Measurements from ENCODE around the gene SHMT2.

The SHMT2 gene

DNA sequence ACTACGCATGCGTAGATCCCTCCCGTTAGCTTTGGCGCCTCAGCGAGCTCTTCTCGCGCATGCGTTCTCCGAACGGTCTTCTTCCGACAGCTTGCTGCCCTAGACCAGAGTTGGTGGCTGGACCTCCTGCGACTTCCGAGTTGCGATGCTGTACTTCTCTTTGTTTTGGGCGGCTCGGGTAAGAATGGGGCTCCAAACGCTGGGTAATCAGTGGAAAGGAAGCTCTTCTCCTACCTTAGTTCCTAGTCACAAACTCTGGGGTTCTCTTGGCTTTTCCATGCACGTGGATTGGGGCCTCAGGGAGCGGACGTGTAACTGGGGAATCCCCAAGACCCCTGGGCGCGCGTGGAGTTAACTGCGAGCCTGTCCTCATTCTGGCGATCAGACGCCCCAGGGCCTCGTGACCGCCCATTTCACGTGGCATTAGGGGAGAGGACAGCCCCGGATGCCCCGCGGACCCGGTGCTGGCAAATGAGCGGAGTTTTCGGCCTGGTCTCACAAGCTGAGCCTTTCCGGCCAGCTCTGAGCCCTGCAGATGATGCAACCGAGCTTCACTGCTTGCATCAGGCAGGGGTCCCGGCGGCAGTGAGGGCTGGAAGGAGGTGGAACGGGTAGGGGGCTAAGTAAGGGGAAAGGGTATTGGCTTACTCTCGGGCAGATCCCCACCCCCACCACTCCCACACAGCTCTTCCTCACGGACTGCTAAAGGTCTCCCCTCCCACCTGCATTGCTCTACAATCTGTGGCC lies at the start of gene SHMT2:
SHMT2 (plus strand) TSS at position 78 of the 747 bp plus-strand sequence; CDS start at position 146, 68 bp downstream.
- peak; percentile 92 for DNase-seq (ENCODE audit: low spot score)

DNA sequence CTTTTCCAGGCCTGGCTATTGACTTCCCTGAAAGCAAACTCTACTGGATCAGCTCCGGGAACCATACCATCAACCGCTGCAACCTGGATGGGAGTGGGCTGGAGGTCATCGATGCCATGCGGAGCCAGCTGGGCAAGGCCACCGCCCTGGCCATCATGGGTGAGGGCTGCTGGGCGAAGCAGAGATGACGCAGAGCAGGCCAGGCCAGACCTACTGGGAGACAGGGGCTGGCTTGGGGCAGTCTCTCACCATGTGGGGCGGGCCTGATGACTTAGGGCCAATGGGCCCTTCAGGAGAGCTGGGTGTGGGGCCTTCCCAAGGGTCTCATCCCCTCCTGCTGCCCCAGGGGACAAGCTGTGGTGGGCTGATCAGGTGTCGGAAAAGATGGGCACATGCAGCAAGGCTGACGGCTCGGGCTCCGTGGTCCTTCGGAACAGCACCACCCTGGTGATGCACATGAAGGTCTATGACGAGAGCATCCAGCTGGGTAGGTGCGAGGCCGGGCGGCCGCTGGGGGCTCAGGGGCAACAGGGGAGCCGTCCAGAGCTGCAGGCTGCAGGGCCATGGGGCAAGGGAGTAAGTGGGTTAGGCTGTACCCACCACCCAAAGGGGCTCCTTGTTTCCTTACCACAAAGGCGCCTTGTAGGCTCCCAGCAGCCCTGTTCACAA lies 49.1 kb upstream of the SHMT2 start:
- no peak for DNase-seq (ENCODE audit: low spot score)

DNA sequence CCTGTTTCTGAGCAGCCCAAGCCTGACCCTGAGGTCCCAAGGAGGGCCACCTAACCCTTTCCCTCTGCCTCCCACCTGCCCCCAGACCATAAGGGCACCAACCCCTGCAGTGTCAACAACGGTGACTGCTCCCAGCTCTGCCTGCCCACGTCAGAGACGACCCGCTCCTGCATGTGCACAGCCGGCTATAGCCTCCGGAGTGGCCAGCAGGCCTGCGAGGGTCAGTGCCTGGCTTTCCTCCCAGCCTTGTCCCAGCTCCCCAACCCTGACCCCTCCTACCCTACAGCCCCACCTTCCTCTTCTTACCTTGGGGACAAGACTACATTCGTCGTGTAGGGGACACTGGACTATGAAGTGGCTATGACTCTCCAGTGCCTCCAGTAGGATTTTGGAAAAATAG lies 48.4 kb upstream of the SHMT2 start:
- no peak for DNase-seq (ENCODE audit: low spot score)

DNA sequence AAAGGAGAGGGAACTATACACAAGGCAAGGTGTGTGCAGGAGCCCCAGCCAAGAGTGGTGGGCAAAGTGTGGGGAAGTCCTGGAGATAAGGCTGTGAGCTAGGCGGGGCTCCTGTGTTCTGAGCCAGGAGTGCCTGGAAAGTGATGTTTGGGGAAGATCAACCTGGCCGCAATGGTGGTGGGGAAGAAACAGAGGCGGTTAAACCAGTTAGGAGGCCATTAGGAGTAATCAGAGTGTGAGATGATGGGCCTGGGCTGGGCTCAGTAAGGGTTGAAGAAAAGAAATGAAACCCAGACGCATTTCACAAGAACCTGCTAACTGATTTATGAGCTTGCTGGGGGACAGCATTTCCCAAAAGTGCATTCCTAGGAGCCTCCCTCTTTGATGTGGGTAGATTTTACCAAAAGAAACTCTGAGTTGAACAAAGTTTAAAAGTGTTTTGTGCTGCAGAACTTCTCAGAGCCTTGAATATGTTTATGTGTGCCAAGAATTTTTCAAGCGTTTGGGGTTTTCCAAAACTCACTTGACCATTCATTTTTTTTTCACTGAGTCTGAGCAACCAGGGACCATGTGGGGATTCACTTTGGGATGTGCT lies 47.9 kb upstream of the SHMT2 start:
- no peak for DNase-seq (ENCODE audit: low spot score)

GRCh38 chr12:57182918-57183575 lies 46.5 kb upstream of the SHMT2 start:
- DNase-seq (ENCODE audit: low spot score), result peak; percentile 87

GRCh38 chr12:57183939-57184725 lies 45.4 kb upstream of the SHMT2 start:
- DNase-seq (ENCODE audit: low spot score), result no peak

- DNase-seq (ENCODE audit: low spot score), result no peak
Measured at GRCh38 chr12:57185403-57185802, 44.1 kb upstream of the SHMT2 start.

- no peak for DNase-seq (ENCODE audit: low spot score)
Measured at GRCh38 chr12:57185906-57186508, 43.5 kb upstream of the SHMT2 start.

DNA sequence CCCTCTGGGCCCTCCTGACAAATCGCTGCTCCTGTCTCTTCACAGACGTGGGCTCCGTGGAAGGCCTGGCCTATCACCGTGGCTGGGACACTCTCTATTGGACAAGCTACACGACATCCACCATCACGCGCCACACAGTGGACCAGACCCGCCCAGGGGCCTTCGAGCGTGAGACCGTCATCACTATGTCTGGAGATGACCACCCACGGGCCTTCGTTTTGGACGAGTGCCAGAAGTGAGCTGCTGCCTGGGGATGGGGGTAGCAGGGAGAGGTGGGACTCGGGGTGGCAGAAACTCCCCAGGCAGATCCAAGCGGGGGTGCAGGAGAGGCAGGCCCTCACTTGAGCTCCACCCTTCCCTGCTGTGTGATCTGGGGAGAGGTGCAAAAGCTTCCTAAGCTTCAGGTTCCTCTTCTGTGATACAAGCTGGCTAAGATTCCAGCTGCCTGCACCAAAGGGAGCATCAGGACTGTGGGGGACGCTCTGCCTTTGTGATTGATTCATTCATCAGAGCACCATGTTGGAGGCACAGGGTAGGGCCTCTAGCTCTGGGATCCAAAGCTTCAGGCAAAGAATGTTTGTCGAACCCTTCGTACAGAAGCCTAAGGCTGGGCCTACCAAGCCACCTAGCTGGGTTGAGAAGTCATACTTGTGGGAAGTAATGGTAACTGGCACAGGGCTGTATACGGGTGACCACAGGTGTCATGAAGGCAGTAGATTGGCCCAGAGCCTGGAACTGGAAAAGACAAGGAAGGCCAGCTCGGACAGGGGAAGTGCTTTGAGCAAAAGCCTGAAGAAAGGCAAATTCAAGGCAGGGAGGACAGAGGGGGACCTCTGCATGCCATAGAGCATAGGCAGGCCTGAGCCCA lies 42.1 kb upstream of the SHMT2 start:
- no peak for DNase-seq (ENCODE audit: low spot score)

DNA sequence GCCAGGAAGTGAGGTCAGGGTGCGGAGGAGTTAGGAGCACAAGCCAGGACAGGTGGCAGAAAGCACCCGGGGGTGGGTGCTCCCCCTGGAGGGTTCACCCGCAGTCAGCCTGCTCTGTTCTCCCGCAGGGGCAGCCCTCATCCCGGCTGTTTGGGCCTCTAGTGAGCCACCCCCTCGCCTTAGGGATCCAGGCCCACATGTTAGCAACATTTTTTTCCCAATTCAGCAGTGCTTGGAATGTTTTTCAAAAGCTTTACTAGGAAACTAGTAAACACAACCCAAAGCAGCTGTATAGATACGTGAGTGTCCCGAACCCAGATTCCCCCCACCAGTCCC lies 41.5 kb upstream of the SHMT2 start:
- no peak for DNase-seq (ENCODE audit: low spot score)

- no peak for DNase-seq (ENCODE audit: low spot score)
Measured at GRCh38 chr12:57190037-57190436, 39.5 kb upstream of the SHMT2 start.

GRCh38 chr12:57190821-57191220 lies 38.7 kb upstream of the SHMT2 start:
- no peak for DNase-seq (ENCODE audit: low spot score)

- no peak for DNase-seq (ENCODE audit: low spot score)
Measured at GRCh38 chr12:57191410-57191809, 38.1 kb upstream of the SHMT2 start.

DNA sequence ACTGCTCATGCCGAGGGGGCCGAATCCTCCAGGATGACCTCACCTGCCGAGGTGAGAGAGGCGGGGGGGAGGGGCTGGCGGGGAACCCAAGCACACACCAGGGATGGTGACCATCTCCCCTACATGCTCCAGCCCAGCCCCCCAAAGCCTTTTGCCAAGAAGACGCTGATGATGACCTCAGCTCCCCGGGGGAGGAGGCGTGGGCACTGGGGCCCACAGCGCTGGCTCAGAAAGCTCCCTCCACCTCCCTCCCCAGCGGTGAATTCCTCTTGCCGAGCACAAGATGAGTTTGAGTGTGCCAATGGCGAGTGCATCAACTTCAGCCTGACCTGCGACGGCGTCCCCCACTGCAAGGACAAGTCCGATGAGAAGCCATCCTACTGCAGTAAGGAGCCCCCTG lies 36.6 kb upstream of the SHMT2 start:
- DNase-seq (ENCODE audit: low spot score), result no peak

DNA sequence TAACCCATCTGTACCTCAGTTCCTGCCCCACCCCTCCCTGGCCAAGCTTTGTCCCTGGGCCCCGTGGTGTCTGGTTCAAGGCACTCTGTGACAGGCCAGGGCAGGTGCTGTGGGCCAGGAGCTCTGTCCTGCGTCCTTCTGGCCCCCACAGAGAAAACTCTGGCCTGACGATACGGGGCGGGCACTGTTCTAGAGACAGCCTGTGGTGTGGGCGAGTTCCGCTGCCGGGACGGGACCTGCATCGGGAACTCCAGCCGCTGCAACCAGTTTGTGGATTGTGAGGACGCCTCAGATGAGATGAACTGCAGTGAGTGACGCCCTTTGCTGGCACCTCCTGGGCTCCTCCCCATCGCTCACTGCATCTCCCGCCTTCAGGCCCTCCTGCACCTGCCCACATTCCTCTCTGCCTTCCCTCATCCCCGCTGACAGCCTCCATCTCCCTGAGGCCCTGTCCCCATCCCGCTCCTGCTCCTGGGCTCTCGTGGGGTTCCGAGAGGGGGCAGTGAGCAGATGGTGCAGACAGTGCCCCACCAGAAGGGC lies 35.7 kb upstream of the SHMT2 start:
- DNase-seq (ENCODE audit: low spot score), result no peak

- no peak for DNase-seq (ENCODE audit: low spot score)
Measured at GRCh38 chr12:57194253-57194652, 35.3 kb upstream of the SHMT2 start.

DNA sequence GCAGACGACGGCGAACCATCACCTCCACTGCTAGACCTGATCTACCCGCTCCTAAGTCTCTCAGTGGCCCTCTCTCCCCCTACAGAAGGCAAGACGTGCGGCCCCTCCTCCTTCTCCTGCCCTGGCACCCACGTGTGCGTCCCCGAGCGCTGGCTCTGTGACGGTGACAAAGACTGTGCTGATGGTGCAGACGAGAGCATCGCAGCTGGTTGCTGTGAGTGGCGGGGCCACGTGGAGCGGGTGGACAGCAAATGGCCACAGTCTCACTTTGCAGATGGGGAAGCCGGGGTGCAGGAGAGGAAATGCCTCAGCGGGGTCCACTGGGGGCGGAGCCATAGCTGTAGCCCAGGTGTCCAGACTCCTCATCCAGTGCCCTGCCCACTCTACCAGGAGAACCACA lies 34.3 kb upstream of the SHMT2 start:
- no peak for DNase-seq (ENCODE audit: low spot score)

DNA sequence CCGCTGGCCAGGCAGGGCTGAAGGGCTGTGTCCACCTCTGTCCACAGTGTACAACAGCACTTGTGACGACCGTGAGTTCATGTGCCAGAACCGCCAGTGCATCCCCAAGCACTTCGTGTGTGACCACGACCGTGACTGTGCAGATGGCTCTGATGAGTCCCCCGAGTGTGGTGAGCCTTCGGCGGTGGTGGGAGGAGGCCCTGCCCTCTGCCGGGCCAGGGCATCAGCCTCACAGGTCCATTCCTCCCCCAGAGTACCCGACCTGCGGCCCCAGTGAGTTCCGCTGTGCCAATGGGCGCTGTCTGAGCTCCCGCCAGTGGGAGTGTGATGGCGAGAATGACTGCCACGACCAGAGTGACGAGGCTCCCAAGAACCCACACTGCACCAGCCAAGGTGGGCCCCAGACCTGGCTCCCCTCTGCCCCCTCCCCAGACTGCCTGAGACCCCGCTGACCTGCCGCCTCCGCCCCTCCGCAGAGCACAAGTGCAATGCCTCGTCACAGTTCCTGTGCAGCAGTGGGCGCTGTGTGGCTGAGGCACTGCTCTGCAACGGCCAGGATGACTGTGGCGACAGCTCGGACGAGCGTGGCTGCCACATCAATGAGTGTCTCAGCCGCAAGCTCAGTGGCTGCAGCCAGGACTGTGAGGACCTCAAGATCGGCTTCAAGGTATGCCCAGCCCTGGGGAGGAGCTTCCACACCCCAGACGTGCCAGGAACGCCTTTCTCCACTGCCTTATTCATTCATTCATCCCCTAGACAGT lies 33.7 kb upstream of the SHMT2 start:
- no peak for DNase-seq (ENCODE audit: low spot score)

DNA sequence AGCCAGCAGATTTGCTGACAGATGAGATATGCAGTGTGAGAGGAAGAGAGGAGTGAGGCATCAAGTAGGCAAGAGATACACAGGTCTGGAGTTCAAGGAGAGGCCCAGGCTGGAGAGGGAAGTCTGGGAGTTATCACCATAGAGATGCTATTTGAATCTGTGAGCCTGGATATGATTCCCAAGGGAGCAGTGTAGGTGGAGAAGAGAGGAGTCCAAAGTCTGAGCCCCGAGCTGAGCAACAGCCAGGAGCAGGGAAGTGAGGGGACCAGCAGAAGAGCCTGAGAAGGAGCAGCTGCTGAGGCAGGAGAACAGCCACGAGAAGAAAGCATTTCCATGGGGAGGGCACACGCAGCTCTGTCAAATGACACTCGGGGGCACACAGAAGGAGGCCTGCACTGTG lies 33.1 kb upstream of the SHMT2 start:
- DNase-seq (ENCODE audit: low spot score), result no peak

- no peak for DNase-seq (ENCODE audit: low spot score)
Measured at GRCh38 chr12:57196956-57197355, 32.6 kb upstream of the SHMT2 start.

Measured in hematopoietic multipotent progenitor cell treated with erythropoietin and hydrocortisone succinate and interleukin-3 and kit ligand, for 17 days (in vitro differentiated cells).